Hepatocyte (in vitro differentiated cells): ENCODE data around the gene PPME1. TPM values are rescaled to one million over a fixed set of nuclear protein-coding genes. Genes with fewer than 3 reads are reported as not detected.

ENCODE experiments used
- DNase-seq: peaks from one replicate; pipeline ENCODE4 v3.0.0-alpha.2; 2016; ENCODE audit warnings: low spot score
- H2AFZ ChIP-seq: fragments of 200-600 bp; sonication (generic); 2 replicates; pipeline ENCODE4 v1.6.0; 2016; ENCODE audit warnings: antibody characterized with exemption, mild to moderate bottlenecking
- H3K27ac ChIP-seq: fragments of 200-600 bp; sonication (generic); 2 replicates; pipeline ENCODE4 v1.5.1; 2016; ENCODE audit warnings: mild to moderate bottlenecking
- H3K27me3 ChIP-seq: fragments of 200-600 bp; sonication (generic); 2 replicates; pipeline ENCODE4 v1.6.1; 2016
- H3K36me3 ChIP-seq: fragments of 200-600 bp; sonication (generic); replicated peaks from 2 replicates; pipeline ENCODE4 v1.5.1; 2016; ENCODE audit warnings: low read depth; ENCODE audit not compliant: insufficient read depth
- H3K4me1 ChIP-seq: fragments of 200-600 bp; sonication (generic); 2 replicates; pipeline ENCODE4 v1.5.1; 2016; ENCODE audit warnings: mild to moderate bottlenecking, moderate library complexity; ENCODE audit not compliant: insufficient read depth
- H3K4me2 ChIP-seq: fragments of 200-600 bp; sonication (generic); 2 replicates; pipeline ENCODE4 v1.6.0; 2016
- H3K4me3 ChIP-seq: fragments of 200-600 bp; sonication (generic); 2 replicates; pipeline ENCODE4 v1.5.1; 2016; ENCODE audit warnings: mild to moderate bottlenecking
- H3K79me2 ChIP-seq: fragments of 200-600 bp; sonication (generic); 2 replicates; pipeline ENCODE4 v1.6.0; 2017; ENCODE audit warnings: mild to moderate bottlenecking
- H3K9me2 ChIP-seq: fragments of 200-600 bp; sonication (generic); replicated peaks from 2 replicates; pipeline ENCODE4 v1.6.0; 2017; ENCODE audit warnings: mild to moderate bottlenecking; ENCODE audit not compliant: insufficient read depth
- H3K9me3 ChIP-seq: fragments of 200-600 bp; sonication (generic); 2 replicates; pipeline ENCODE4 v1.5.1; 2016; ENCODE audit warnings: low read depth, mild to moderate bottlenecking
- H4K20me1 ChIP-seq: fragments of 200-600 bp; sonication (generic); 2 replicates; pipeline ENCODE4 v1.6.0; 2016; ENCODE audit warnings: mild to moderate bottlenecking; ENCODE audit not compliant: insufficient read depth, poor library complexity, severe bottlenecking
- EZH2 ChIP-seq: fragments of 200-600 bp; sonication (generic); IDR thresholded peaks from 2 replicates; pipeline ENCODE4 v1.6.1; 2016; ENCODE audit warnings: antibody characterized with exemption, mild to moderate bottlenecking, borderline replicate concordance
- EZH2phosphoT487 ChIP-seq: fragments of 200-600 bp; sonication (generic); IDR thresholded peaks from one replicate; pipeline ENCODE4 v1.6.1; 2018; ENCODE audit warnings: antibody characterized with exemption, mild to moderate bottlenecking, low read depth, moderate library complexity; ENCODE audit not compliant: unreplicated experiment, severe bottlenecking
- WGBS: methylation state at CpG from one replicate; pipeline ENCODE4 v1.1.6; 2016; ENCODE audit warnings: low lambda C conversion rate; ENCODE audit errors: missing lambda C conversion rate; 5-methylcytosine and 5-hydroxymethylcytosine counted together
- polyA plus RNA-seq: library from polyadenylated mRNA; unstranded; fragments of >200 nt; fragmentation: Nextera tagmentation; extraction: Ambion mirVana; gene quantifications from 2 replicates; pipeline ENCODE4 v1.2.1, GENCODE V29; 2016
- total RNA-seq: library from RNA; depleted of rRNA; stranded (reverse); fragments of >200 nt; gene quantifications from 2 replicates; pipeline ENCODE4 v1.2.3, GENCODE V29; 2014
- TF ChIP-seq, protein P1 (sequence below): fragments of 200-600 bp; sonication (generic); IDR thresholded peaks from 2 replicates; pipeline ENCODE4 v1.5.1; 2016; ENCODE audit warnings: antibody characterized with exemption, mild to moderate bottlenecking; ENCODE audit not compliant: poor library complexity

PPME1 gene
- total and polyA plus RNA-seq, 2 experiments from 2014 or later: 25.2 to 45.7 TPM

DNA sequence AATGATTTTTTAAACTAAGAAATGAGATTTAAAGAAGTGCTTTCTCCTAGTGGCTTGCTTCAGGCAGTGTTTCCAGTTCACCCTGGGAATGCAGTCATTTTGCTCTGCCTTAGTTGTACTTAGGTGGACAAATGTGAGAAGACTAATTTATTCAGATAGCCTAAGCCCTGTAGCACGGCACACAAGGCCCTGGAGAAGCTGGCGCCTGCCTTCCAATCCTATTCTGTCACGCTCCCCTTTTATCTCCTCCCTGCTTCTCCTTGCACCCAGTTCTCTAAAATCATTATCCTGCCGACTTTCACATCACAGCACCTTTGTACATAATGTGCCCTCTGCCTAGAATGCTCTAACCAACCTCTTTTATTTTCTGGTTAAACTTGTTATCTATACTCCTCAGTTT is 64.0 kb downstream of the PPME1 start:
- TF ChIP-seq EZH2 (no peak), EZH2phosphoT487 (no peak)
- TF ChIP-seq, protein P1, sequence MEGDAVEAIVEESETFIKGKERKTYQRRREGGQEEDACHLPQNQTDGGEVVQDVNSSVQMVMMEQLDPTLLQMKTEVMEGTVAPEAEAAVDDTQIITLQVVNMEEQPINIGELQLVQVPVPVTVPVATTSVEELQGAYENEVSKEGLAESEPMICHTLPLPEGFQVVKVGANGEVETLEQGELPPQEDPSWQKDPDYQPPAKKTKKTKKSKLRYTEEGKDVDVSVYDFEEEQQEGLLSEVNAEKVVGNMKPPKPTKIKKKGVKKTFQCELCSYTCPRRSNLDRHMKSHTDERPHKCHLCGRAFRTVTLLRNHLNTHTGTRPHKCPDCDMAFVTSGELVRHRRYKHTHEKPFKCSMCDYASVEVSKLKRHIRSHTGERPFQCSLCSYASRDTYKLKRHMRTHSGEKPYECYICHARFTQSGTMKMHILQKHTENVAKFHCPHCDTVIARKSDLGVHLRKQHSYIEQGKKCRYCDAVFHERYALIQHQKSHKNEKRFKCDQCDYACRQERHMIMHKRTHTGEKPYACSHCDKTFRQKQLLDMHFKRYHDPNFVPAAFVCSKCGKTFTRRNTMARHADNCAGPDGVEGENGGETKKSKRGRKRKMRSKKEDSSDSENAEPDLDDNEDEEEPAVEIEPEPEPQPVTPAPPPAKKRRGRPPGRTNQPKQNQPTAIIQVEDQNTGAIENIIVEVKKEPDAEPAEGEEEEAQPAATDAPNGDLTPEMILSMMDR: no peak
- Histone ChIP-seq H3K27me3 (no peaks in the 10 kb centered on the region), H2AFZ (no peak overlapping the region), H3K4me2 (no peak overlapping the region), H4K20me1 (no peaks in the 10 kb centered on the region), H3K27ac (no peak overlapping the region), H3K4me1 (no peaks in the 10 kb centered on the region), H3K36me3 (no peaks in the 10 kb centered on the region), H3K79me2 (no peaks in the 10 kb centered on the region), H3K4me3 (no peak overlapping the region), H3K9me3 (no peaks in the 10 kb centered on the region), H3K9me2 (no peaks in the 10 kb centered on the region)
- no peak for DNase-seq
- 92% methylated on average over 4 of the region's 4 CpGs for WGBS

DNA sequence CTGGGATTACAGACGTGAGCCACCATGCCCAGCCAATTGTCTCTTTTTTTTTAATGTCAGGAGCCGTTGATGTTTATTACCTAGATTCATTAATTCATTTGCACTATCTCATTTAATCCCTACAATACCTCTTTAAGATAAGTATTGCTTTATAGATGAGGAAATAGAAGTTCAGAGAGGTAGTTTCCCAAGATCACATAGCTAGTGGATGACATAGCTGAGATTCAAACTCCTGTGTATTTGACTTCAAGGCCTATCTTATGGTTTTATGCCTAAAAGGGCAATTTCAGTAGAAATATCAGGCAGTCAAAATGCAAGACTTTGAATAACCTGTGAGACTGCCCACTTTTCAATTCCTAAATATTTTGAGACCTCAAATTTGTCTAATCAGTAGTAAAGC is 66.5 kb downstream of the PPME1 start:
- WGBS: 84% methylated on average over 2 of the region's 2 CpGs
- no peak for TF ChIP-seq EZH2phosphoT487
- TF ChIP-seq, protein P1: no peak
- H3K9me2 ChIP-seq: no peaks in the 10 kb centered on the region
- H3K9me3 ChIP-seq: no peaks in the 10 kb centered on the region
- H3K27me3 ChIP-seq: no peaks in the 10 kb centered on the region
- H3K79me2 ChIP-seq: no peaks in the 10 kb centered on the region
- no peak overlapping the region for H2AFZ ChIP-seq
- H3K36me3 ChIP-seq: no peaks in the 10 kb centered on the region
- no peaks in the 10 kb centered on the region for H4K20me1 ChIP-seq
- no peak overlapping the region for H3K4me3 ChIP-seq
- no peak overlapping the region for H3K27ac ChIP-seq
- no peak for DNase-seq
- no peaks in the 10 kb centered on the region for H3K4me1 ChIP-seq
- no peak overlapping the region for H3K4me2 ChIP-seq

DNA sequence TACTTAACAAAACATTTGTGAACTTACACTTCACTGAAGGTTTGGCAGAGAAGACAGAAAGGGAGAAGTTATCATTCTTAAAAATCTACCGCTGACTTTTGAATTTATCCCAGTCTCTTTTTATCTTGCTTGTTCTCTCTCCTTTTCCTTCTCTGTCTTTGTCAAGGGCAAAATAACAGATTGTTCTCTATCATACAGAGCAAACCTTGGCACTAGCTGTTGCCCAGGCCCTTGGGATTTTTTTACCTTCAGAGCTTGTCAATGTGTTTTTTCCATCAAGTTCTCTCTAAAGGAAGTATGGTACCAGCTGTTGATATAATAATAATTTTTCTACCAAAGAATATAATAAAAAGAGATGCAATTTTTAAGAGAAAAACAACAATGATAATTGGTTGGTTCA is 67.2 kb downstream of the PPME1 start:
- Histone ChIP-seq H3K4me3 (no peak overlapping the region), H3K9me2 (no peaks in the 10 kb centered on the region), H3K4me1 (no peaks in the 10 kb centered on the region), H3K9me3 (no peaks in the 10 kb centered on the region), H3K36me3 (no peaks in the 10 kb centered on the region), H3K79me2 (no peaks in the 10 kb centered on the region), H3K27ac (no peak overlapping the region), H4K20me1 (no peaks in the 10 kb centered on the region), H2AFZ (no peak overlapping the region), H3K27me3 (no peaks in the 10 kb centered on the region), H3K4me2 (no peak overlapping the region)
- DNase-seq: no peak
- WGBS: 92% methylated on average over 1 of the region's 1 CpG
- TF ChIP-seq, protein P1: no peak
- TF ChIP-seq EZH2 (no peak), EZH2phosphoT487 (no peak)

DNA sequence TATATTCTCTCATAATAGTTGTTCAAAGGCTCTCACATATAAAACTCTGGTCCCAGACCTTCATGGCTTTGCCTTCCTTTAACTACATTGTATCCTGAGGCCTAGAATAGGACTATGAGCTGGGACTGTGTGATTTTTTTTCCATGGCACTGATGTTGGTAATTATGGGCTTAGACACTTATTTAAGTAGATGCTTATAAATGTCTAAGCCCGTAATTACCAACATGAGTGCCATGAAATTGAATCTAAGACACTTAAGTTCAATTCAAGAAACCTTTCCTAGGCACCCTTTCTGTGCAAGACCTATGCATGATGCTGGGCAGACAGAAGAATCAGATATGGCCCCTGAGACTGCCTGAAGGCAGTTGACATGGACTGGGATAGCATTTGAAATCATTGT is 77.4 kb downstream of the PPME1 start:
- Histone ChIP-seq H3K4me2 (no peak overlapping the region), H3K4me3 (no peak overlapping the region), H3K79me2 (no peaks in the 10 kb centered on the region), H4K20me1 (no peaks in the 10 kb centered on the region), H3K36me3 (no peaks in the 10 kb centered on the region), H3K9me3 (no peaks in the 10 kb centered on the region), H3K9me2 (no peaks in the 10 kb centered on the region), H2AFZ (no peak overlapping the region), H3K27ac (no peak overlapping the region), H3K4me1 (no peaks in the 10 kb centered on the region), H3K27me3 (no peaks in the 10 kb centered on the region)
- 75% methylated on average over 1 of the region's 1 CpG for WGBS
- no peak for TF ChIP-seq EZH2phosphoT487
- no peak for TF ChIP-seq EZH2
- TF ChIP-seq, protein P1: no peak
- no peak for DNase-seq
